Measurements from ENCODE around the gene MAP3K20.

- TF ChIP-seq CTCF (IDR thresholded peaks at IDR 0.05 in 8 of 11, conservative IDR thresholded peaks at IDR 0.05 in 3 of 11) (no peak), POLR2AphosphoS5 (IDR thresholded peaks at IDR 0.05) (no peak), POLR2A (IDR thresholded peaks at IDR 0.05) (no peak)
These were observed 72.9 kb downstream of the MAP3K20 start for GRCh38 chr2:173148520-173148919.
